Mammary epithelial cell (primary cell): ENCODE results near the gene LHFPL3.

Experiments
- CTCF ChIP-seq, 2 donors: IDR thresholded peaks in 1 of 2; conservative IDR thresholded peaks in 1 of 2; 2 replicates each; pipeline ENCODE4 v1.5.1; 2011 to 2012; ENCODE audit warnings: inconsistent platforms in 2 of 2, low read length in 2 of 2, mild to moderate bottlenecking in 2 of 2, control low read depth in 1 of 2, low read depth in 1 of 2; ENCODE audit not compliant: insufficient read depth in 1 of 2; ENCODE audit errors: extremely low read depth in 1 of 2
- EZH2 ChIP-seq: IDR thresholded peaks from 2 replicates; pipeline ENCODE4 v1.6.1; 2012; ENCODE audit warnings: low read length, inconsistent platforms, borderline replicate concordance

- TF ChIP-seq CTCF (conservative IDR thresholded peaks at IDR 0.05 in 1 of 2, IDR thresholded peaks at IDR 0.05 in 1 of 2; ENCODE audit: extremely low read depth in 1 of 2, insufficient read depth in 1 of 2, low read depth in 1 of 2, low read length in 2 of 2) = no peak
- TF ChIP-seq EZH2 = no peak
Measured at GRCh38 chr7:104775531-104775930, 447.1 kb downstream of the LHFPL3 start.
